ENCODE measurements around the gene VOPP1.
A peak's percentile ranks its signal among the peaks of the same experiment; 100 is the strongest.

VOPP1 gene

GRCh38 chr7:55573234-55573900 is 1.1 kb upstream of the VOPP1 start:
- in situ Hi-C loops (cut with HindIII; ENCODE audit: low pct_unique_long_range_greater_than_20kb, low sequenced_read_pairs): no loop called here
- TF ChIP-seq JUND (IDR thresholded peaks at IDR 0.05; ENCODE audit: low read depth): no peak
- DNase-seq (ENCODE audit: low read depth in 1 of 2, low spot score in 1 of 2): no peak

- TF ChIP-seq JUND (IDR thresholded peaks at IDR 0.05; ENCODE audit: low read depth): no peak
- in situ Hi-C loops (cut with HindIII; ENCODE audit: low pct_unique_long_range_greater_than_20kb, low sequenced_read_pairs): no loop called here
- DNase-seq (ENCODE audit: low read depth in 1 of 2, low spot score in 1 of 2): peak; percentile 71 to 78
Measured at GRCh38 chr7:55571511-55572377, 558 bp downstream of the VOPP1 start.

DNA sequence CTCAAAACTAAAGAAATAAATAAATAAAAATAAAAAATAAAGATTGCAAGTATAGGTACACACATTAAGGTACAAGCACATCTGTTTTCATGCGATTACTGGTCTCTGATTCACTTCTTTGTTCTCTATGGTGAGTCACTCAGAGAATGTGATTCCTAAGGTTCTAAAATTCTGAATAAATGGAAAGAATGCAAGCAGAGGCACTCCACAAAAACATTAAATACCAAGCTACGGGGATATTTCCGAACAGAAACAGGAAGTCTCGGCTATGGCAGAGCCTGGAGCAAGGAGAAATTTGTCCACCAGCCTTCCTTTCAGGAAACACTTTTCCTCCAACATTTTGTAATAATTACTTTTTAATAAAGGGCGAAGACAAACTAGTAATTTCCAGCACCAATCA is 1.4 kb downstream of the VOPP1 start:
- DNase-seq (ENCODE audit: low read depth in 1 of 2, low spot score in 1 of 2): no peak
- no peak for TF ChIP-seq JUND (IDR thresholded peaks at IDR 0.05; ENCODE audit: low read depth)
- in situ Hi-C loops (cut with HindIII; ENCODE audit: low pct_unique_long_range_greater_than_20kb, low sequenced_read_pairs): no loop called here

- in situ Hi-C loops (cut with HindIII; ENCODE audit: low pct_unique_long_range_greater_than_20kb, low sequenced_read_pairs): no loop called here
- no peak for TF ChIP-seq JUND (IDR thresholded peaks at IDR 0.05; ENCODE audit: low read depth)
- no peak for DNase-seq (ENCODE audit: low read depth in 1 of 2, low spot score in 1 of 2)
Measured at GRCh38 chr7:55570218-55570873, 2.0 kb downstream of the VOPP1 start.

DNA sequence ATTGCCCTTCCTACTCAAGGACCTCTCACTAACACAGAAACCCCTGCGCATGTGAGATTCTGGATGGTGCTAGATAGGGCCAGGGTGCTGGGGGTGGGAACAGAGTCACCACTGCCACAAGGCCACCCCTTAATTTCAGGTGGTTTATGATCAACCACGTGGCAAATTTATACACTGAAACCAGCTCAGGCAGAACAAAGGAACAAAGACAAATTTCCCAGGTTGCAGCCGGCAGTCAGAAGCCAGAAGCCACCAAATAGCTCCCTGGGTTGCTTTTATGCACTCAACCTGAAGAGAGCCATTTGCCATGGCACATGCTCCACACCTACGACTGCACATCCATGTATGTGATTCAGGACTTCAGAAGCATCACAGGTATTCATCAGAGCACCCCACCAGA is 2.5 kb downstream of the VOPP1 start:
- TF ChIP-seq JUND (IDR thresholded peaks at IDR 0.05; ENCODE audit: low read depth): no peak
- DNase-seq (ENCODE audit: low read depth in 1 of 2, low spot score in 1 of 2): no peak
- in situ Hi-C loops (cut with HindIII; ENCODE audit: low pct_unique_long_range_greater_than_20kb, low sequenced_read_pairs): no loop called here

DNA sequence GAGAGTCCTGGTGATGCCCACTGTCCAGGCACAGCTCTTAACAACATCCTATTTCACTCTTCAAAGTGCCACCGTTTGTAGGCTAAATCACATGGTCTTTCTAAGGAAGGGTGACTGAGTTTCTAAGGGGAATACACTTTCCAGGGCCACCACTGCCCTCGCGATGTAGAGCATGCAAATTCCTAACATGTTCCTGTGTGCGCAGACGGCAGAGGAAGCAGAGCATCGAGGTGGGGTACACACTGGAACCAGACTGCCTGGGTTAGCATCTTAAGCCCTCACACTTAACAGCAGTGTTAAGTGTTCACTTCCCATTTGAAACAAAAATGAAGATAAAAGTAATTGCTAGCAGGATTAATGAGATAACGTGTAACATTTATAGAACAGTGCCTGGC is 3.0 kb downstream of the VOPP1 start:
- no peak for TF ChIP-seq JUND (IDR thresholded peaks at IDR 0.05; ENCODE audit: low read depth)
- no peak for DNase-seq (ENCODE audit: low read depth in 1 of 2, low spot score in 1 of 2)
- in situ Hi-C loops (cut with HindIII; ENCODE audit: low pct_unique_long_range_greater_than_20kb, low sequenced_read_pairs): no loop called here

DNA sequence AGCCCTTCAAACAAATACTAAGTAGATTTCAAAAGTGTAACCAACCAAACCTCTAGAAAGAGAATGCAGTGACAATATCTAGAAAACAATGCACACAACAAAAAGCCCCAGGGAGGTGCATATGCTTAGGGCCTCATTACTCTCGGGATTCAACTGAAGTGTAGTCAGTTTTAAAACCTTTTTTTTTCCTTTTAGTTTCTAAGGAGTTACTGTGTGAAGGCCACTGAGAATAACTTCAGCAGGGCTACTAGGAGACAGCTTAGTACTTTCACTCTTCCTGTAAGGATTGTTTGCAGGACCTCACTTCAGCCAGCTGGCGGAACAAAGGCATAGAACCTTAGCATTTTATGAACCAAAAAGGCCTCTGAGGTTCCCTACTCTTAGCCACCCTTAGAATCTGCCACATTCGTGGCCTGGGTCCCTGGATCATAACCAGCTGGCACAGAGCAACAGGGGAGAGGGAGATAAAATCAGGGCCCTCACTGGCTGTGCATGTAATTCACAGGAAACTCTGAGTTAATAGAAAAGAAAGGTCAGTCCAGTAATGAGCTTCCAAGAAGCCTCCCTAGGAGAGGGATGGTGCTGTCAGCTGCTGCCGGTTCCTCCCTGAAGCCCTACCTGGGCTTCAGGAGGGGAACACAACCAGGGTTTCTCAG is 3.6 kb downstream of the VOPP1 start:
- no peak for TF ChIP-seq JUND (IDR thresholded peaks at IDR 0.05; ENCODE audit: low read depth)
- DNase-seq (ENCODE audit: low read depth in 1 of 2, low spot score in 1 of 2): no peak
- in situ Hi-C loops (cut with HindIII; ENCODE audit: low pct_unique_long_range_greater_than_20kb, low sequenced_read_pairs): no loop called here

DNA sequence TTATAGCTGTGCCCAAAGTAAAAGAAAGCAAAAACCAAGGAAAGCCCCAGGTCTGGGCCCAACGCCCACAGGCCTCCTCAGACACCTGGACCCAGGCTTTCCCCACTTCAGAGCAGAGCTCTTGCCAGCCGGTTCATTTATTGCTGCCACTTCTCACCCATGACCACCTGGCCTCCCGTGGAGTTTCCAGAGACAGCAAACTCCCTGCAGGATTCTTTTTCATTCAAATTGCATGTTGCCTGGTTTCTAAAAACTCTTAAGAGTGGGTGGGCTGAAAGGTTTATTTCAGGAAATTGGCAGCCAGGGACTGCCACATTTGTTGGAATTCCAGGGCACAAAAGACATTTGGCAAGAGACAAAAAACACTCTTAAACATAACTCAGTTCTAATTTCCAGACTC is 4.7 kb downstream of the VOPP1 start:
- TF ChIP-seq JUND (IDR thresholded peaks at IDR 0.05; ENCODE audit: low read depth): no peak
- in situ Hi-C loops (cut with HindIII; ENCODE audit: low pct_unique_long_range_greater_than_20kb, low sequenced_read_pairs): no loop called here
- no peak for DNase-seq (ENCODE audit: low read depth in 1 of 2, low spot score in 1 of 2)

DNA sequence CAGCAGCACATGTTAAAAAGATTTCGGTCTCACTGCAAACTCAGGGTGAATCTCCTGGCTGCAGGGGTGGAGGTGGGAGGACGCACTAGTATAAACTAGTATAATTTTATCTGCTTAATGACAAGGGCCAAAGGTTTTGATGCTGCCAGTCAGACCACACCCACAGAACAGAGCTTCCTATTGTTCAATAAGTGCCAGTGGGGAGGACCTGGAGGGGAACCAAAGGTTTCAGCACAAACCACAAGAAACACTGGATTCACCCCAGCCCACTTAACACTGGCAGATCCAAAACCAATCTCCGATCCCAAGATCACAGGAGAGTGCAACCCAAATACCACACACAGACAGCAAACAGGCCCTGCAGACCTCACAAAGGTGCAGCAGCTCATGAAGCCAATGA is 6.6 kb downstream of the VOPP1 start:
- in situ Hi-C loops (cut with HindIII; ENCODE audit: low pct_unique_long_range_greater_than_20kb, low sequenced_read_pairs): no loop called here
- no peak for DNase-seq (ENCODE audit: low read depth in 1 of 2, low spot score in 1 of 2)
- TF ChIP-seq JUND (IDR thresholded peaks at IDR 0.05; ENCODE audit: low read depth): no peak

- peak in 1 of 2 experiments; percentile 77 for DNase-seq (ENCODE audit: low read depth in 1 of 2, low spot score in 1 of 2)
- in situ Hi-C loops (cut with HindIII; ENCODE audit: low pct_unique_long_range_greater_than_20kb, low sequenced_read_pairs): no loop called here
- TF ChIP-seq JUND (IDR thresholded peaks at IDR 0.05; ENCODE audit: low read depth): no peak
Measured at GRCh38 chr7:55563596-55564325, 8.5 kb downstream of the VOPP1 start.

DNA sequence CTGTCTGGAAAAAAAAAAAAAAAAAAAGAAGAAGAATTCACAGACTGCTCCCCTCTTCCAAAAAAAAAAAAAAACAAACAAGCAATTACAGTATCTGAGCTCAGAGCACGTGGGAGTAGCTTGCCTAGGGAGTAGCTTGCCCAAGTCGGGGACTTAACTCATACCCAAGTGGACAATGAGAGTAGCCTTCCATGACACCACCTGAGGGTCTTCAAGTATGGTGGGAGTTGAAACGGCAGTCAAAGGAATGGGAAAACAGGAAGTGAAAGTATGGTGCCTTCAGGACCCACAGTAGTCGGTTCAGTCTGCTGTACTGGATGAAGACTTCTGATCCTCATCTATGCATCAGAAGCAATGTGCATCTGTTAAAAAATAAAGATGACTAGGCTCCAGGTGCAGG is 10.6 kb downstream of the VOPP1 start:
- in situ Hi-C loops (cut with HindIII; ENCODE audit: low pct_unique_long_range_greater_than_20kb, low sequenced_read_pairs): no loop called here

More for the DNA sequence above, 10.6 kb downstream of the VOPP1 start:
- TF ChIP-seq JUND (IDR thresholded peaks at IDR 0.05; ENCODE audit: low read depth): no peak
- no peak for DNase-seq (ENCODE audit: low read depth in 1 of 2, low spot score in 1 of 2)

All from T47D (cell line).